NK-92 (cell line): Measurements from ENCODE around the gene PLCH2.

Source experiments
- DNase-seq: peaks from one replicate; lab custom pipeline; 2025; ENCODE audit not compliant: unreplicated experiment; lab: John Stamatoyannopoulos, UW

Gene PLCH2, protein sequence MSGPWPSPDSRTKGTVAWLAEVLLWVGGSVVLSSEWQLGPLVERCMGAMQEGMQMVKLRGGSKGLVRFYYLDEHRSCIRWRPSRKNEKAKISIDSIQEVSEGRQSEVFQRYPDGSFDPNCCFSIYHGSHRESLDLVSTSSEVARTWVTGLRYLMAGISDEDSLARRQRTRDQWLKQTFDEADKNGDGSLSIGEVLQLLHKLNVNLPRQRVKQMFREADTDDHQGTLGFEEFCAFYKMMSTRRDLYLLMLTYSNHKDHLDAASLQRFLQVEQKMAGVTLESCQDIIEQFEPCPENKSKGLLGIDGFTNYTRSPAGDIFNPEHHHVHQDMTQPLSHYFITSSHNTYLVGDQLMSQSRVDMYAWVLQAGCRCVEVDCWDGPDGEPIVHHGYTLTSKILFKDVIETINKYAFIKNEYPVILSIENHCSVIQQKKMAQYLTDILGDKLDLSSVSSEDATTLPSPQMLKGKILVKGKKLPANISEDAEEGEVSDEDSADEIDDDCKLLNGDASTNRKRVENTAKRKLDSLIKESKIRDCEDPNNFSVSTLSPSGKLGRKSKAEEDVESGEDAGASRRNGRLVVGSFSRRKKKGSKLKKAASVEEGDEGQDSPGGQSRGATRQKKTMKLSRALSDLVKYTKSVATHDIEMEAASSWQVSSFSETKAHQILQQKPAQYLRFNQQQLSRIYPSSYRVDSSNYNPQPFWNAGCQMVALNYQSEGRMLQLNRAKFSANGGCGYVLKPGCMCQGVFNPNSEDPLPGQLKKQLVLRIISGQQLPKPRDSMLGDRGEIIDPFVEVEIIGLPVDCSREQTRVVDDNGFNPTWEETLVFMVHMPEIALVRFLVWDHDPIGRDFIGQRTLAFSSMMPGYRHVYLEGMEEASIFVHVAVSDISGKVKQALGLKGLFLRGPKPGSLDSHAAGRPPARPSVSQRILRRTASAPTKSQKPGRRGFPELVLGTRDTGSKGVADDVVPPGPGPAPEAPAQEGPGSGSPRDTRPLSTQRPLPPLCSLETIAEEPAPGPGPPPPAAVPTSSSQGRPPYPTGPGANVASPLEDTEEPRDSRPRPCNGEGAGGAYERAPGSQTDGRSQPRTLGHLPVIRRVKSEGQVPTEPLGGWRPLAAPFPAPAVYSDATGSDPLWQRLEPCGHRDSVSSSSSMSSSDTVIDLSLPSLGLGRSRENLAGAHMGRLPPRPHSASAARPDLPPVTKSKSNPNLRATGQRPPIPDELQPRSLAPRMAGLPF (N-terminal part only)

DNA sequence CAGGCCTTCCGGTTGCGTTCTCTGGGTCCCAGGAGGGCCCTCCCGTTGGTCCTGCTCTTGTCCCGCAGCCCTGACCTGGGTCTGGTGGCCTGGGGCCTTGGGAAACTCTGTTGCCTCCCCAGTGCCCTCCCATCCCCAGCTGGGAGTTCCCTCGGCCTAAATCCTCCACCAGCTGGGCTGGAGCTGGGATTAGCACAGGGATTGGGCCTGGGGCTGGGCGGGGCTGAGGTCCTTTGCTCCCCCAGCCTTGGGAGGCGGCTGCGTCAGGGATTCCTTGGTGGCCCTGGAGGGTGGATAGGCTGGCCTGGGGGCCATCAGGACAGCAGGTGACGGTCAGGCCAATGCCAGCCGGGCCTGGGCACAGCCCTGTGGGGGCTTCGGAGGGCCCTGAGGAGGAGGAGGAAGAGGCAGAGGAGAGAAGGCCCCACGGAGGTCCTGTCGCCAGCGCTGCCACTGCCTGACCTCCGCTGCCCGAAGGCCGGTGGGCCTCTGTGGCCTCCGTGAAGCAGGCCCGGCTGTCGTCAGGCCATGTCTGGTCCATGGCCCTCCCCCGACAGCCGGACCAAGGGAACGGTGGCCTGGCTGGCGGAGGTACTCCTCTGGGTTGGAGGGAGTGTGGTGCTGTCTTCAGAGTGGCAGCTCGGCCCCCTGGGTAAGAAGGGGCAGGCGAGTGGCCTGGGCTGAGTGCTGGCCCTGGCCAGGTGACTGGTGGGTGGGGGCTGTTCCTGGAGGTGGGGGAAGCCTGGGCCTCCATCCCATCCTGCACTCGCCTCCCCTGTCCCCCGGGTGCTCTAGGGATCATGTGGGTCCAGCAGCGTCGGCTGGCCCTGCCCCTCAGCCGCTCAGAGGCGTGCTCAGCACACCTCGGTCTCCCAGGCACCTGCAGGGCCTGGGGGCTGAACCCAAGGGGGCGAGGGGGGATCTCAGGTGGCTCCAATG lies at the start of gene PLCH2:
TSS of gene PLCH2 (plus strand) at position 229 of the 939 bp plus-strand sequence. CDS start at position 529, 300 bp downstream.
- DNase-seq = no peak

DNA sequence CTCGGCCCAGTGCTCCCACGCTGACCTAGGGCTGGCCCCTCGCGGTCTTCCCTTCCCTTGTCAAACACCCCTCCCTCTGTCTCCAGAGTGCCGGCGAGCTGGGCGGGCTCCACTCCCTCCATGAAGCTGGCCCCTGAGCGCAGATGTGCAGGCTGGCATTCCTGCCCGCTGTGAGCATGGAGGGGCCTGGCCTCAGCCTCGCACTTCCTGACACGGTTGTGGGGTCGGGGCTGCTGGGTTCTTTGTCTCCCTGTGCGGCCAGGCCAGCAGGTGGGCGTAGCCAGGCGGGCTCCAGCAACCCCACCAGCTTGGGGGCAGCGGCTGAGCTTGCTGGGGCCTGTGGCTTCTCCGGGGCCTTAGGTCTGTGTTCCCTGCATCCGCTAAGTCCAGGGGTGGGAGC lies 49.5 kb upstream of the PLCH2 start:
- no peak for DNase-seq

DNA sequence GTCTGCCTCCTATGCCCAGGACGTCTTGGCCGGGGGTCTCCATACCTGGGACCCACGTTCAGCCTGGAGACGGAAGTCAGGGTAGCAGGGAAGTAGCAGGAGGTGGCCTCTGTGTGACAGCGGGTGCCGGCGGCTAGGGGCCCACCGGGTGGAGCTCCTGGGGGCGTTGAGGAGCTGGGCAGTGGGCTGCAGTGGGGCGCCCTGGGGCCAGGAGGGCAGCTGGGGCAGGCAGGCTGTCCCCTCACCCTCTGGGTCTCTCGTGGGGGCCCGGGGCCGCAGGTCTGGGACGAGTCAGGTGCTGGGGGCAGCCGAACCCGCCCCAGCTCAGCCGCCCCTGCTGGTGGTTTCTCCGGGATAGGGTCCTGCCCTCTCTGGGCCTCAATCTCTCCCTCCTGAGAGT lies 49.0 kb upstream of the PLCH2 start:
- no peak for DNase-seq

DNA sequence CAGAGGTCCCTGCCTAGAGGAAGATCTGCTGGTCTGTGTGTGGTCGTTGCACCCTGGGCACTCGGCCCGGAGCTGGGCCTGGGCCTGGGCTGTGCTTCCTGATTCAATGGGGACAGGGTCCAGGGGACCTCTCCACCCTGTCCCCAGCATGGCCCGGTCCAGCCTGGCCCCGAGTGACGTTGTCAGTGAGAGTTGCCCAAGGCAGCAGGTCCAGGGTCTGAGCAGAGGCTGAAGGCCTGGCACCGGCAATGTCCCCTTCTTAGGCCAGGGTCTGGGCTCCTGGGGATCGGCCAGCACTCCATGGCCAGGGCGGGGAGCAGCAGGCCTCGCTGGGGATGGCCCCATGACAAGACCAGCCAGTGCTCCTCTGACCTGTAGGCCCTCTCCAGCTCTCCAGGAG lies 48.1 kb upstream of the PLCH2 start:
- no peak for DNase-seq

DNA sequence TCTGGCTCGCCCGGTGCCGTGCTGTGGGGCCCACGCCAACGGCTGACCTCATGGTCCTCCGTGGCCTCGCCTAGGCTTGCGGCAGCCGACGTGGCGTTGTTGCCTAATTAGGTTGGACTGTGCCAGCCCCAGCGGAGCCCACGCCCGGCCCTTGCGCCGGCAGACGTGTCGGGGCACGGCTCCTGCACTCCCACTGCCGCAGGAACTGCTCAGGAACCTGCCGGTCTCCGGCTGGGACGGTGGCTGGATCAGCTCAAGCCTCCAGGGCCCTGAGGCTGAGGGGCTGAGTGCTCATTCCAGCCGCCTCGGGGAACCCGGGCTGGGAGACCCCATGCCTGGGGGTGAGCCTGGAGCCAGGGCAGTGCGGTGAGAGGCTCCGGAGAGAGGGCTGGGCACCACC lies 47.6 kb upstream of the PLCH2 start:
- no peak for DNase-seq

DNA sequence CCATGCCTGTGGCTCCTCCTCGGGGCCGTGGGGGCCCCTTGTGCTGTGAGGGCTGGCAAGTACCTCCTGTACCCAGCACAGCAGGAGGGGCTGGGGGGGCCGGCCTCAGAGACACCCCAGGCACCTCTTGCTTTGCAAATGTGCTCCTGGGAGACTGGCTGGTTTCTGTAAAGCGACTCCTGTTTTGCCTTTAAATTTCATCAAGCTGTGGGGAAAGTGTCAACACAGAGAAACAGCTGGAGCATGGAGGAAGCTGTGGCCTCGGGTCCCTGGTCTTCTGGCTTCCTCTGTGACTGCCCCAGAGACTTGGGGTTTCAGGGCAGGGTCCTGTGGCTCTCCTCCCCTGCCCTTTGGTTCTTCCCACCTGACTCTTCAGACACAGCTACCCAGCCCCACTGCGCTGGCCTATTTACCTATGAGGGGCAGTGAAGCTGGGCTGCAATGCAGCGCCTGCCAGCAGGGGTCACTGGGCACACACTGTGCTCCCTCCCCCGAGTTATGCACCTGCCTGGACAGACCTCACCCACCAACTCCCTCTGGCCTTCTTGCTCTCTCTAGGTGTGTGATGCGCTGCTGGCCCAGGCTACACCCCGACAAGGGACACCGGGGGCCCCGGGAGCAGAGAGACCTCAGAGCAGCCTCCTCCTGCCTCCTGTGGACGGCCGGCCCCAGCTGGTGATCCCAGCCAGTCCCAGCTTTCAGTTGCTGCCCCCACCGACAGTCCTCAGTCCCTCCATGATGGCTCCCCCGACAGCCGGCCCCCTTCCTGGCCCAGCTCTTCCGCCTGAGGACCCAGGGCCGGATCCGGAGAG lies 46.1 kb upstream of the PLCH2 start:
- DNase-seq = no peak

DNA sequence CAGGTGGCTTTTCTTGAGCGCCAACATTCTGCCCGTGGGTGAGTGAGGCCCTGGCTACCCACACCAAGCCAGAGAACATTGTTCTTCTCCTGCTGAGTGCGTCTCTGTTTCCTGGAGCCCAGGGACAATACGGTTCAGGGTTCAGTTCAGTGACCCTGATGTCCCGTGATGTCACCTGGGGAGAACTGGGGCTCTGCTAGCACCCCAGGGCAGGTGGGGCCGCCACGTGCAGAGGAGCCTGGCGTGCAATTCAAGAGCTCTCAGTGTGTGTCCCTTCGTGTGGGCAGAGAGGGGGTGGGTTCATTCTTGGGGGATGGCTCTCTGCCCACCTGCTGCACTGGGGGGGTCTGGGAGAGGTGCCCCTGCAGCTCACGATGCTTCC lies 45.5 kb upstream of the PLCH2 start:
- DNase-seq = no peak

DNA sequence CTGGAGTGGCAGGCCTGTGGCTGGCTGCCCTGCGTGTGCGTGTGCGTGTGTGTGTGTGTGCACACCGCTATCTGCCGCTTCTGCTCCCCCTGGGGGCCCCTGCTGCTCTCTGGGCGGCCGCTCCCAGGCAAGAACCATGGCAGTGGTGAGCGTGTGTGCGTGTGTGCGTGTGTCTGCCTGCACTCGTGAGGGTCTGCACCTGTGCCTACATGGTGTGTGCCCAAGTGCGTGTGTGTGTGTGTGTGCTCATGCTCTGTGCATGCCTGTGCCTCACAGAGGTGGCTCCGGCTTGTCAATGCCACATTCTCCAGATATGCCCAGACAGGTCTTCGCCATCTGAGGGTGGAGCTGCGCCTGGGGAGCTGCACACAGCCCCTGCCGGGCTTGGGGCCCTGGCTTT lies 45.0 kb upstream of the PLCH2 start:
- DNase-seq = no peak

DNA sequence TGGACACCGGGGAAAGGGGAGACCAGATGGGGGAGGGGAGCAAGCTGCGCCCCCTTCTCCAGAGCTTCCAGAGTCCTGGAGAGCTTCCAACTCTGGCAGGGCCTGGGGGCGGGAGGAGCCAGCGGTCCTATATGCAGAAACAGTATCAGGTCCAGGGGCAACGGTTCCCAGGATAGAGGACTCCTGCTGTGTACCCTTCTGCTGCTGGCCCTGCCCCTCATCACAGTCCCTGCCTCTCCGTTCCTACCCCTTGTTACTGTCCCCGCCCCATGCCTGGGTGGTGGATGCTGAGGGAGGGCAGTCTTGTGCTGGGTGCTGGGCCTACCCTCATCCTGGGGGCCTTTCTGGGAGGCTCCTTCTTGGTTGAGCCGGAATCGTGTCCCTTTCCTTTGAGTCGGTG lies 44.6 kb upstream of the PLCH2 start:
- DNase-seq = no peak

DNA sequence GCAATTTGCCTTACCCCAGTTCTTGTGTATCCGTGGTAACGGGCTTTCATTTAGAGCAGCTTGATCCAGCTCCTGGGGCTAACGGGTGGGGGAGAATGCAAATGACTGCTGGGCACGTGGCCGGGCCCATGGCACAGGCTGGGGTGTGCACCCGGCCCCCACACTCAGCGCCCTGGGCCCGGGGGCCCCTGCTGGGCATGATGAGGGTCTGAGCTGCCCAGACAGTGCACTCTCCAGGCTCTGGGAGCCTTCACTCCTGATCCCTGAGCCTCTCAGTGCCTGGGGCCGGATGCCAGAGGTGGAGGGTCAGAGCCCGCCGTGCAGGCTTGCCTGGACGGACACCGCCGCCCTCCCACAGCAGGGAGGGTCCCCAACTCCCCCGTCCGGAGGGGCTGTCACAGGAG lies 43.6 kb upstream of the PLCH2 start:
- DNase-seq = no peak

DNA sequence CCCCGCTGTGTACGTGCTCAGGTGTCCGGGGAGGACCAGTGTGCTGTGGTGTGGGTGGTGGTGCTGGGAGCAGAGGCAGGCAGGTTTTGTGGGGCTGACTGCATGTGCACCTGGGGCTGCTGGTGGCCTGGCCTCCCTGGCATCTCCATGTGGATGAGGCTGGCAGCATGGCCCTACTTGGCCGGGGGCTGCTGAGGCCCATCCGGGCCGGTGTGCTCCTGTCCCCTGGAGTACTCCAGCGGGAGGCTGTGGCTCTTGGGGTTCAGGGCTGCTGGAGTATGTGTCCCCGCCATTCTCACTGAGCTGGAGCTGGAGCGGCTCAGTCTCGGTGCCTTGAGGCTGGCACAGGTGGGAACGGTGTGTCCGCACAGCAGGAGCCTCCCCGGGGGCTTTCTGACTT lies 42.9 kb upstream of the PLCH2 start:
- DNase-seq = no peak

DNA sequence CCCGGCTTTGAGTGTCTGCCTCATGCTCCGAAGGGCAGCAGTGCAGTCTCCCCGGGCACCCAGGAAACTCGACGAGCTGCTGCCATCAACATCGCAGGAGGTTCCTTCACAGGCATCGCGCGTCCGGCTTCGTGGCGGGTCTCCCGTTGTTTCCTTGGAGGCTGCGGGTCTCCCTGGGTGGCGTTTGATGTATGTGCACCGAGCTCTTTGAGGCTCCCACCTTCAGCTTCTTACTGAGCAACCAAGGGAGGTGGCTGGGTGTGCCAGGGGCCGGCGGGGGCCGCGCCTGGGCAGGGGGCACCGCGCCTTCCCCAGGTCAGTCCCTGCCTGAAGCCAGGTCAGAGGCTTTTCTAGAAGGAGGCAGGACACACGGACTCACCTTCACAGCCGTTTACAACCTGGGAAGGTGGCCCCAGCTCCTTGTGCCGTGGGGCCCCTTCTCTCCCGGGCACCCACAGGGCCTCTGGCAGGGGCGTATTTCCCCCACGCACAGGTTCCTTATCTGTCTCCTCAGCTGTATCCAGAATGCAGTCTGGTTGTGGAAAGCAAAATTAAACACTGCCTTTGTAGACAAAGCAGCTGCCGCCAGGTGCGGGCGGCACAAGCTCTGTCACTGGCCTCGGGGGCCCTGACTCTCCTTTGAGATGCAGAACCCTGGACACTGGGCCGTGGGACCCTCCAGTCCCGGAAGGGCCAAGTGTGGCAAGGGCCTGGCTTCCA lies 42.0 kb upstream of the PLCH2 start:
- no peak for DNase-seq

DNA sequence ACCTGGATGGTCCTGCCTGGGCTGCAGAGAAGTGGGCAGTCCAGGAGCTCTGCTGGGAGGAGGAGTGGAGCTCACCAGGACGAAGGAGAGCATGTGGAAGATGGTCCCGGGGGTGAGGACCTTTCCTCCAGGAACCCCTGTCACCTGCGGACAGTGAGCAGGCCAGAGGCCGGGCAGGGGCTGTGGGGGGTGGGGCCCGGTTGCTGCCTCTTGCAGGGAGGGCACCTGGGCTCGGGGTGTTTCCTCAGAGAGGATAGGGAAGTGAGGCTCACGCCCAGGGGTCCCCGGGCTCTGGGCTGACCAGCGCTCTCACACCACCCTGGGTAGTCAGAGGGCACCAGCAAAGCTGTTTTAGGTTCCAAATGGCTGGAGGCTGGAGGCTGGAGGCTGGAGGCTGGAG lies 41.0 kb upstream of the PLCH2 start:
- DNase-seq = no peak

DNA sequence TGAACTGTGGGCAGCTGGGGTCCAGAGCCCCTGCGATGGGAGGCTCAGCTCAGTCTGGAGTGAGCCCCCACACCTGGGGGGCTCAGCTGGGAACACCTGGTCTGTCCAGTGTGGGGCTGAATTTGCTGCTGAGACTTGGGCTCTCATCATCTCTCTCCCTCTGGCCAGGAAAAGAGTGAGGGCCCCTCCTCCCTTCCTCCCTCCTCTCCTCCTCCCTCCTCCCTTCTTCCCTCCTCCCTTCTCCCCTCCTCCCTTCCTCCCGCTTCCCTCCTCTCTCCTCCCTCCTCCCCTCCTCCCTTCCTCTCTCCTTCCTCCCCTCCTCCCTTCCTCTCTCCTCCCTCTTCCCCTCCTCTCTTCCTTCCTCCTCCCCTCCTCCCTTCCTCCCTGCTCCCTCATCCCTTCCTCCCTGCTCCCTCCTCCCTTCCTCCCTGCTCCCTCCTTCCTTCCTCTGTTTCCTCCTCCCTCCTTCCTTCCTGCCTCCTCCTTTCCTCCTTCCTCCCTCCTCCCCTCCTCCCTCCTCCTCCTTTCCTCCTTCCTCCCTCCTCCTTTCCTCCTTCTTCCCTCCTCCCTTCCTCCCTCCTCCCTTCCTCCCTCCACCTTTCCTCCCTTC lies 40.2 kb upstream of the PLCH2 start:
- DNase-seq = no peak

DNA sequence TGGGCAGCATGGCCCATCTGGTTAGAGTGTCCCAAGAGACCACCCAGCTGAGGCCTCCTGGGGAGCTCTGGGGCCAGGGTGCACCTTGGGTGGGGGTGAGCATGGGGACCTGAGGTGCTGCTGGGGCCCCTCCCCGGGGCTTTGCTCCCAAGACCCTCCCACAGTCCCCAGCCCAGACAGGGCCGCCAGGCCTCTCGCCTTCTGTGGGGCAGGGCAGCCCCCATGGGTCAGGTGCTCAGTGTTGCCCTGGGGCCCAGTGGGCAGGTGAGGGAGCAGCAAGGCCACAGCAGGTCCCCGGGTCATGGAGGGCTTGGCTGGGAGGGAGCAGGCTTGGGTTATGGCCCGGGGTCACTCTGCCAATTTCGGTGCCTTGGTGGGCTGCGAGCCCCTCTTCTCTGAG lies 39.2 kb upstream of the PLCH2 start:
- DNase-seq = no peak

DNA sequence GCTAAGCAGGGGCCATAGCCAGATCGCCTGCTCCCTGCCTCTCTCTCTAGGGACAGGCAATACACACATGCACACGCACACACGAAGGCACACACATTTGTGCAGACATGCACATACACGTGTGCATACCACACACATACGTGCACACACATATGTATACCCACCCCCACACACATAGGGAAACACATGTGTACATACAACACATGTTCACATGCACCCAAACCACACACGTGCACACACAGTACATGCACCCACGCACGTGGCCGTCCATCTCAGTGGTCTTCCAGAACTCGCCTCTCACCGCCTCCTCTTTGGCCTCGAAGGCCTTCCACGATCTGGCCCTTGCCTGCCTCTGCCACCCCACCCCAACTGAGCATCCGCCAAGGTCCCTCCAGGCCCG lies 38.5 kb upstream of the PLCH2 start:
- no peak for DNase-seq

DNA sequence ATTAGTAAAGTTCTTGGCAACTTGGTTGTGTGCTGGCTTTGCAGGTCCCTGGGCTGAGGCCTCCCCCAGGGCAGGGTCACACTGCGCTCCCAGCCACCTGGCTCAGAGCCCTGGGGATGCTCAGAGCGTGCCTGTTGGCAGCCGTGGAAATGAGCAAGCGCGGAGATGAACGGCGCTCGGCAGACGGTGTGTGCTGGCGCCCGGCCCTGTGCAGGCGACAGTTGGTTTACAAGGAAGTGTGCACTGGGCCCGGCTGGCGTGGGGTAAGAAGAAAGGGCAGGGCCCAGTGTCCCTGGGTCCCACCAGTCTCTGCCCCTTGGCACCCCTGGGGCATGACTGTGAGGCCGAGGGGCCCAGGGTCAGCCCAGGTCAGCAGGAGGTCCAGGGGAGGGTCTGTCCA lies 38.1 kb upstream of the PLCH2 start:
- no peak for DNase-seq

DNA sequence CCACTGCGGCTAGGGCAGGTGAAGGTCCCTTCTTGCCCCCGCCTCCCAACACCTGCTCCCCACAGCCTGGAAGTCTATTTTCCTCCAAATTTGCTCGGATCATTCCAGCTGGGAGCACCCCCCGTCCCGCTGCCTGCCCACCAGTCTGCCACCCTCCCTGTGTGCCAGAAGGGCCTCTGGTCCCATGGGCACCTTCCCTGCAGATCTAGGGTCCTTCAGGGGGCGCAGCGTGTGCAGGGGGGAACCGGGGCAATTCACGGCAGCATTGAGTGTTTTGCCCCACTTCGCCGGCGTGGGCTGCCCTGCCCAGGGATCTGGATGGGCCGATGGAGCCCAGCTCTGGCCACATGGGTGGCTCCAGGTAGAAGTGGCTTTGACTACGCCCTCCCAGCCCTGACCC lies 37.4 kb upstream of the PLCH2 start:
- DNase-seq = no peak

DNA sequence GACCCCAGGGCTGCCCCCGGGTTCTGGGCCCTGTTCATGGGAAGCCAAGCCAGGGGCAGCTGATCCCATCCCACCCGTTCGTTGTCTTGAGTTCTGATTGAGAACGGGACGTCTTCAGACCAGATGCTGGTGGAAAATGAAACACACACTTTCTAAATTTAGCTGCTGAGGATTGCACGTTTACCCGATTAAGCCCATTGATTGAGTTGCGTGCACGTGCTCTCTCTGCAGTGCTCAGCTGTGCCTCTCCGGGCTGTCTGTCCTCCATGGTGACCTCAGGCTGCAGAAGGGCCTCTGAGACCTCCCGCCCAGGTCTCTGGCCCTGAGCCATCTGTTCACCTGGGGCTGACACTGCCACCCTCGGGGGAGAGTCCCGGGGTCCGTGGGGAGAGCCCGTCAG lies 36.7 kb upstream of the PLCH2 start:
- no peak for DNase-seq
